Endodermal cell (in vitro differentiated cells): ENCODE data around the gene BNC1. TPM values are rescaled to one million over a fixed set of nuclear protein-coding genes. Genes with fewer than 3 reads are reported as not detected.

Experiments
- DNase-seq: peaks from one replicate; pipeline ENCODE4 v3.0.0-alpha.2; 2017
- H3K27ac ChIP-seq: 2 replicates; pipeline ENCODE4 v1.5.1; 2013; ENCODE audit warnings: mild to moderate bottlenecking, low read depth, low read length, moderate library complexity
- H3K27me3 ChIP-seq: 2 replicates; pipeline ENCODE4 v1.6.1; 2013; ENCODE audit warnings: mild to moderate bottlenecking, low read length, moderate library complexity; ENCODE audit not compliant: insufficient read depth, control insufficient read depth, poor library complexity, severe bottlenecking
- H3K36me3 ChIP-seq: 2 replicates; pipeline ENCODE4 v1.7.0; 2013; ENCODE audit warnings: mild to moderate bottlenecking, low read length, moderate library complexity; ENCODE audit not compliant: control insufficient read depth, insufficient read depth
- H3K4me1 ChIP-seq: one replicate; pipeline ENCODE4 v1.7.0; 2013; ENCODE audit warnings: low read length; ENCODE audit not compliant: control insufficient read depth, insufficient read depth
- H3K4me3 ChIP-seq: 2 replicates; pipeline ENCODE4 v1.5.1; 2013; ENCODE audit warnings: mild to moderate bottlenecking, low read length, moderate library complexity
- H3K9ac ChIP-seq: 2 replicates; pipeline ENCODE4 v1.6.1; 2013; ENCODE audit warnings: mild to moderate bottlenecking, low read length, moderate library complexity; ENCODE audit not compliant: poor library complexity, severe bottlenecking; ENCODE audit errors: extremely low read depth
- H3K9me3 ChIP-seq: 2 replicates; pipeline ENCODE4 v1.6.1; 2013; ENCODE audit warnings: mild to moderate bottlenecking, low read length, moderate library complexity; ENCODE audit not compliant: control insufficient read depth
- H3K27ac Mint-ChIP-seq: 2 replicates; pipeline ENCODE4 v1.8.0; 2020; ENCODE audit warnings: mixed read lengths
- H3K27me3 Mint-ChIP-seq: 2 replicates; pipeline ENCODE4 v1.8.0; 2021; ENCODE audit warnings: mild to moderate bottlenecking, mixed read lengths; ENCODE audit not compliant: insufficient read depth
- H3K36me3 Mint-ChIP-seq: 2 replicates; pipeline ENCODE4 v1.8.0; 2020; ENCODE audit warnings: low read depth, mixed read lengths
- H3K4me1 Mint-ChIP-seq: 2 replicates; pipeline ENCODE4 v1.8.0; 2020; ENCODE audit warnings: mixed read lengths
- H3K4me3 Mint-ChIP-seq: 2 replicates; pipeline ENCODE4 v1.8.0; 2020; ENCODE audit warnings: mild to moderate bottlenecking, moderate library complexity, mixed read lengths
- H3K9me3 Mint-ChIP-seq: 2 replicates; pipeline ENCODE4 v1.8.0; 2020; ENCODE audit warnings: mild to moderate bottlenecking, mixed read lengths
- CTCF ChIP-seq: fragments of 200-600 bp; sonication (generic); conservative IDR thresholded peaks from 2 replicates; pipeline ENCODE4 v1.5.0; 2021; ENCODE audit warnings: antibody characterized with exemption, mild to moderate bottlenecking
- WGBS, 2 experiments: methylation state at CpG; one replicate each; pipeline versions ENCODE4 v1.1.5 to v1.1.7; 2013; ENCODE audit warnings: missing lambda C conversion rate in 2 of 2, mixed read lengths in 1 of 2; ENCODE audit not compliant: insufficient coverage in 1 of 2, insufficient read length in 1 of 2; 5-methylcytosine and 5-hydroxymethylcytosine counted together
- total RNA-seq, 2 donors: library from RNA; stranded (reverse); fragmentation: NEBNext Ultra II Directional in 1 of 2; extraction: Animal tissue kit (Norgen Biotek cat#: 25700) in 1 of 2; gene quantifications; 2 replicates in 1 of 2; 3 replicates in 1 of 2; pipeline ENCODE4 v1.2.1, GENCODE V29; 2021

The BNC1 gene
- total RNA-seq, 2 donors from 2014 or later, result not detected

DNA sequence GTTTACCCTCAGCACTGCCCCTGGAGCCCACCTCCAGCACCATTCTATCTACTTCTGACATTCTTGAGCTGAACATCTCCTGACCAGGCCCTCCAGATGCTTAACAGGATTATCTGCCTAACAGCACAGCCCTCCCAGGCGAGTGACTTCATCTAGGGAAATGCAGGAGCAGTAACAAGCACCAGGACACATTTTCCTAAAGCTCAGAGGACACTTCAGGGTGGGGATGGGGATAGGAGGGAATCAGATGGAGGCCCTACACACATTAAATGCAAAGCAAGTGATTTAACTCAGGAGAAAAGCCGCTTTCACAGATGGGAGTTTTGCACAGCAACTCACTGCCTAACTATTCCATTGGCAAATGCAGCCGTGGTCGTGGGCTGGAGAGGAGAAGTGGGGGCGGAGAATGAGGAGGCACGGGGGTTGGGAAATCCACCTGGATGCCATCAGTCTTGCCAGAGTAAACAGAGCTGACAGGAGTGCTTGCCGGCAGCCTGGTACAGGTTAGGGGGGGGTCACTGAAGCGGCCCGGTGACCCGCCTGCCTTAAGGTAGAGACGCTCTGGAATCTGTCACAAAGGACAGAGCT lies 21.3 kb upstream of the BNC1 start:
- H3K4me3 Mint-ChIP-seq, result no peak overlapping the region
- peaks cover 15% of the 10 kb centered on the region for H3K4me1 Mint-ChIP-seq
- TF ChIP-seq CTCF, result no peak
- no peaks in the 10 kb centered on the region for H3K4me1 ChIP-seq
- H3K27me3 Mint-ChIP-seq, result no peaks in the 10 kb centered on the region
- no peaks in the 10 kb centered on the region for H3K27me3 ChIP-seq
- no peak overlapping the region for H3K9ac ChIP-seq
- DNase-seq, result peak; percentile 70
- no peaks in the 10 kb centered on the region for H3K36me3 Mint-ChIP-seq
- WGBS, 2 experiments, result 30 to 35% methylated on average over 10 to 11 of the region's 11 CpGs
- no peak overlapping the region for H3K4me3 ChIP-seq
- no peaks in the 10 kb centered on the region for H3K9me3 ChIP-seq
- H3K36me3 ChIP-seq, result no peaks in the 10 kb centered on the region
- H3K9me3 Mint-ChIP-seq, result no peaks in the 10 kb centered on the region
- no peak overlapping the region for H3K27ac ChIP-seq
- H3K27ac Mint-ChIP-seq, result no peak overlapping the region

- H3K27ac ChIP-seq, result no peak overlapping the region
- Mint-ChIP-seq H3K36me3 (no peaks in the 10 kb centered on the region), H3K9me3 (no peaks in the 10 kb centered on the region), H3K4me1 (peaks cover 13% of the 10 kb centered on the region), H3K27me3 (no peaks in the 10 kb centered on the region), H3K27ac (no peak overlapping the region), H3K4me3 (no peak overlapping the region)
- no peak for TF ChIP-seq CTCF
- H3K4me3 ChIP-seq, result no peak overlapping the region
- peak; percentile 17 for DNase-seq
- no peak overlapping the region for H3K9ac ChIP-seq
- no peaks in the 10 kb centered on the region for H3K36me3 ChIP-seq
- H3K9me3 ChIP-seq, result no peaks in the 10 kb centered on the region
- no peaks in the 10 kb centered on the region for H3K4me1 ChIP-seq
- H3K27me3 ChIP-seq, result no peaks in the 10 kb centered on the region
- WGBS, 2 experiments, result 87 to 88% methylated on average over 7 to 10 of the region's 10 CpGs
Measured at GRCh38 chr15:83304861-83305703, 20.6 kb upstream of the BNC1 start.

- H3K4me3 ChIP-seq, result no peak overlapping the region
- peak; percentile 8 for DNase-seq
- H3K27ac ChIP-seq, result no peak overlapping the region
- Mint-ChIP-seq H3K27me3 (no peaks in the 10 kb centered on the region), H3K4me1 (peaks cover 13% of the 10 kb centered on the region), H3K27ac (no peak overlapping the region), H3K4me3 (no peak overlapping the region), H3K36me3 (no peaks in the 10 kb centered on the region), H3K9me3 (no peaks in the 10 kb centered on the region)
- no peak for TF ChIP-seq CTCF
- 100% methylated on average over 2 of the region's 3 CpGs; no CpG with 5 or more reads in 1 of the 2 experiments for WGBS, 2 experiments
- H3K9ac ChIP-seq, result no peak overlapping the region
- H3K36me3 ChIP-seq, result no peaks in the 10 kb centered on the region
- H3K9me3 ChIP-seq, result no peaks in the 10 kb centered on the region
- H3K4me1 ChIP-seq, result no peaks in the 10 kb centered on the region
- H3K27me3 ChIP-seq, result no peaks in the 10 kb centered on the region
Measured at GRCh38 chr15:83303535-83303934, 19.1 kb upstream of the BNC1 start.
